Sigmoid colon (tissue), 7 donors: Measurements from ENCODE around the gene ST7L. TPM values are rescaled to one million over a fixed set of nuclear protein-coding genes. Genes with fewer than 3 reads are reported as not detected.

ENCODE experiments used
- DNase-seq: peaks from one replicate; pipeline ENCODE4 v3.0.0-alpha.2; 2019
- H3K27ac ChIP-seq, 4 donors: fragments of 200-600 bp; sonication (generic); one replicate each; pipeline ENCODE4 v1.5.1; 2016 to 2019; ENCODE audit warnings: mild to moderate bottlenecking in 1 of 4
- H3K27me3 ChIP-seq, 3 donors: fragments of 200-600 bp; sonication (generic); one replicate each; pipeline ENCODE4 v1.5.1; 2019; ENCODE audit warnings: mild to moderate bottlenecking in 1 of 3
- H3K36me3 ChIP-seq, 4 donors: fragments of 200-600 bp; sonication (generic); one replicate each; pipeline ENCODE4 v1.5.1; 2016 to 2019
- H3K4me1 ChIP-seq, 4 donors: fragments of 200-600 bp; sonication (generic); one replicate each; pipeline ENCODE4 v1.5.1; 2017 to 2019
- H3K4me3 ChIP-seq, 4 donors: fragments of 200-600 bp; sonication (generic); one replicate each; pipeline ENCODE4 v1.5.1; 2017 to 2019; ENCODE audit warnings: mild to moderate bottlenecking in 2 of 4, moderate library complexity in 1 of 4
- H3K9me3 ChIP-seq, 4 donors: fragments of 200-600 bp in 3 of 4; sonication (generic) in 3 of 4; one replicate each; pipeline versions ENCODE4 v1.5.1 to v1.6.1; 2013 to 2019
- CTCF ChIP-seq, 4 experiments: fragments of 450-650 bp in 3 of 4; fragments of 200-600 bp in 1 of 4; IDR thresholded peaks; one replicate each; pipeline ENCODE4 v1.5.1; 2016 to 2019; ENCODE audit warnings: antibody characterized with exemption in 4 of 4, mild to moderate bottlenecking in 3 of 4, moderate library complexity in 2 of 4
- EP300 ChIP-seq, 4 donors: sonication (generic); formaldehyde crosslinking; IDR thresholded peaks; one replicate each; pipeline ENCODE4 v1.6.1; 2017; ENCODE audit warnings: antibody characterized with exemption in 4 of 4
- POLR2A ChIP-seq, 2 donors: fragments of 450-650 bp; IDR thresholded peaks; one replicate each; pipeline ENCODE4 v1.6.1; 2016; ENCODE audit warnings: antibody characterized with exemption in 2 of 2, mild to moderate bottlenecking in 2 of 2, moderate library complexity in 2 of 2
- POLR2AphosphoS5 ChIP-seq, 4 donors: sonication (generic); formaldehyde crosslinking; IDR thresholded peaks; one replicate each; pipeline ENCODE4 v1.6.1; 2017; ENCODE audit warnings: antibody characterized with exemption in 4 of 4
- WGBS, 2 donors: extraction: QIAGEN DNeasy Blood & Tissue Kit; methylation state at CpG; one replicate each; pipeline ENCODE4 v1.1.7; 2013; 5-methylcytosine and 5-hydroxymethylcytosine counted together
- intact Hi-C: fragments of 100-400 bp; cut with DNase I; formaldehyde crosslinking; loops from one replicate; pipeline ENCODE4 v1.15.1; 2023
- polyA plus RNA-seq, 3 donors: library from polyadenylated mRNA; stranded (reverse); fragments of 200-250 nt; gene quantifications; one replicate each; pipeline ENCODE4 v1.2.3, GENCODE V29; 2013
- total RNA-seq, 4 donors: library from RNA; depleted of rRNA; stranded (reverse); fragments of >200 nt; gene quantifications; one replicate each; pipeline ENCODE4 v1.1.0, GENCODE V29; 2016
- donor health status: healthy with polysubstance abuse.
- donor health status: Bipolar disorder and iron deficiency.
- donor health status: healthy.

Gene ST7L
- total and polyA plus RNA-seq, 7 donors, result 1.8 to 68.0 (median 22.7) TPM

GRCh38 chr1:112513112-112513870 is 105.7 kb downstream of the ST7L start:
- TF ChIP-seq EP300 (IDR thresholded peaks at IDR 0.05), result no peak
- TF ChIP-seq POLR2A (IDR thresholded peaks at IDR 0.05), result no peak
- TF ChIP-seq CTCF (IDR thresholded peaks at IDR 0.05), result no peak
- TF ChIP-seq POLR2AphosphoS5 (IDR thresholded peaks at IDR 0.05), result no peak
- Histone ChIP-seq H3K4me3 (no peak overlapping the region), H3K27me3 (peaks cover 8 to 19% (median 15%) of the 10 kb centered on the region in 3 donors), H3K27ac (peak overlapping the region in 1 of 4 donors; percentile 38), H3K36me3 (no peaks in the 10 kb centered on the region), H3K9me3 (no peaks in the 10 kb centered on the region), H3K4me1 (peaks cover 0 to 16% (median 10%) of the 10 kb centered on the region in 4 donors)
- intact Hi-C loops, result no loop called here
- 74 to 76% methylated on average over 9 of the region's 9 CpGs for WGBS, 2 donors
- no peak for DNase-seq

GRCh38 chr1:112511897-112512296 is 107.0 kb downstream of the ST7L start:
- intact Hi-C loops, result no loop called here
- H3K27ac ChIP-seq, result no peak overlapping the region
- 20 to 48% methylated on average over 2 of the region's 2 CpGs for WGBS, 2 donors

GRCh38 chr1:112510340-112510739 is 108.6 kb downstream of the ST7L start:
- Histone ChIP-seq H3K4me1 (peaks cover 0 to 19% (median 18%) of the 10 kb centered on the region in 4 donors), H3K36me3 (no peaks in the 10 kb centered on the region), H3K27me3 (peaks cover 18 to 39% (median 30%) of the 10 kb centered on the region in 3 donors), H3K4me3 (no peak overlapping the region), H3K27ac (no peak overlapping the region), H3K9me3 (no peaks in the 10 kb centered on the region)
- no peak for DNase-seq
- WGBS, 2 donors, result 74 to 87% methylated on average over 7 of the region's 7 CpGs
- no peak for TF ChIP-seq POLR2A (IDR thresholded peaks at IDR 0.05)
- no peak for TF ChIP-seq CTCF (IDR thresholded peaks at IDR 0.05)
- no peak for TF ChIP-seq EP300 (IDR thresholded peaks at IDR 0.05)
- TF ChIP-seq POLR2AphosphoS5 (IDR thresholded peaks at IDR 0.05), result no peak
- intact Hi-C loops, result no loop called here

More at GRCh38 chr1:112511897-112512296, 107.0 kb downstream of the ST7L start:
- Histone ChIP-seq H3K27me3 (peaks cover 18 to 30% (median 29%) of the 10 kb centered on the region in 3 donors), H3K4me1 (peaks cover 0 to 23% (median 18%) of the 10 kb centered on the region in 4 donors), H3K4me3 (no peak overlapping the region), H3K9me3 (no peaks in the 10 kb centered on the region), H3K36me3 (no peaks in the 10 kb centered on the region)
- no peak for DNase-seq
- TF ChIP-seq POLR2A (IDR thresholded peaks at IDR 0.05) (no peak), CTCF (IDR thresholded peaks at IDR 0.05) (no peak), POLR2AphosphoS5 (IDR thresholded peaks at IDR 0.05) (no peak), EP300 (IDR thresholded peaks at IDR 0.05) (no peak)

- 48 to 59% methylated on average over 16 of the region's 16 CpGs for WGBS, 2 donors
- H3K27me3 ChIP-seq, result peaks cover 18 to 43% (median 30%) of the 10 kb centered on the region in 3 donors
- DNase-seq, result no peak
- TF ChIP-seq EP300 (IDR thresholded peaks at IDR 0.05) (no peak), CTCF (IDR thresholded peaks at IDR 0.05) (no peak), POLR2AphosphoS5 (IDR thresholded peaks at IDR 0.05) (no peak), POLR2A (IDR thresholded peaks at IDR 0.05) (no peak)
- intact Hi-C loops, result no loop called here
- H3K4me1 ChIP-seq, result peaks cover 0 to 19% (median 18%) of the 10 kb centered on the region in 4 donors
- no peaks in the 10 kb centered on the region for H3K9me3 ChIP-seq
- no peaks in the 10 kb centered on the region for H3K36me3 ChIP-seq
- H3K4me3 ChIP-seq, result no peak overlapping the region
- no peak overlapping the region for H3K27ac ChIP-seq
Observed at GRCh38 chr1:112509660-112510178, 109.2 kb downstream of the ST7L start.
